Measurements from ENCODE around the gene ZNF541. TPM values are rescaled to one million over a fixed set of nuclear protein-coding genes. Genes with fewer than 3 reads are reported as not detected.

Gene ZNF541
- total RNA-seq, 4 donors from 2014 or later = 0.17 to 0.23 (median 0.19) TPM; not detected in 1

GRCh38 chr19:47549261-47549862, 23.6 kb downstream of the ZNF541 start:
- WGBS = 91% methylated on average over 12 of the region's 13 CpGs

GRCh38 chr19:47547199-47547598, 25.7 kb downstream of the ZNF541 start:
- intact Hi-C loops (cut with DNase I) = no loop called here
- peaks cover 0 to 37% (median 9%) of the 10 kb centered on the region in 4 donors for H3K27me3 ChIP-seq
- H3K9me3 ChIP-seq = no peaks in the 10 kb centered on the region
- no peaks in the 10 kb centered on the region for H3K36me3 ChIP-seq
- no peak overlapping the region for H3K4me3 ChIP-seq
- WGBS = 86% methylated on average over 1 of the region's 2 CpGs
- TF ChIP-seq CTCF (IDR thresholded peaks at IDR 0.05) (no peak), POLR2AphosphoS5 (IDR thresholded peaks at IDR 0.05) (no peak), POLR2A (IDR thresholded peaks at IDR 0.05; ENCODE audit: low read depth) (no peak), EP300 (IDR thresholded peaks at IDR 0.05) (no peak)
- no peak overlapping the region for H3K27ac ChIP-seq (replicated peaks in 1 of 4)
- no peak for DNase-seq (ENCODE audit: extremely low spot score)
- H3K4me1 ChIP-seq = peaks cover 0 to 18% (median 15%) of the 10 kb centered on the region in 4 donors

More at GRCh38 chr19:47549261-47549862, 23.6 kb downstream of the ZNF541 start:
- no peak for TF ChIP-seq EP300 (IDR thresholded peaks at IDR 0.05)
- no peak for TF ChIP-seq POLR2A (IDR thresholded peaks at IDR 0.05; ENCODE audit: low read depth)
- no peak for TF ChIP-seq CTCF (IDR thresholded peaks at IDR 0.05)
- TF ChIP-seq POLR2AphosphoS5 (IDR thresholded peaks at IDR 0.05) = no peak
- H3K4me1 ChIP-seq = peaks cover 0 to 12% (median 9%) of the 10 kb centered on the region in 4 donors
- H3K9me3 ChIP-seq = no peaks in the 10 kb centered on the region
- peaks cover 0 to 33% (median 9%) of the 10 kb centered on the region in 4 donors for H3K27me3 ChIP-seq
- no peak for DNase-seq (ENCODE audit: extremely low spot score)
- intact Hi-C loops (cut with DNase I) = no loop called here
- no peak overlapping the region for H3K4me3 ChIP-seq
- H3K27ac ChIP-seq (replicated peaks in 1 of 4) = no peak overlapping the region
- no peaks in the 10 kb centered on the region for H3K36me3 ChIP-seq

GRCh38 chr19:47545061-47545948, 27.6 kb downstream of the ZNF541 start:
- Histone ChIP-seq H3K4me1 (peaks cover 0 to 29% (median 24%) of the 10 kb centered on the region in 4 donors), H3K36me3 (no peaks in the 10 kb centered on the region), H3K27me3 (peaks cover 0 to 37% (median 9%) of the 10 kb centered on the region in 4 donors), H3K4me3 (peak overlapping the region; percentile 29 to 37 (median 32)), H3K27ac (replicated peaks in 1 of 4) (no peak overlapping the region), H3K9me3 (no peaks in the 10 kb centered on the region)
- 38% methylated on average over 10 of the region's 75 CpGs for WGBS
- intact Hi-C loops (cut with DNase I) = no loop called here
- no peak for DNase-seq (ENCODE audit: extremely low spot score)
- no peak for TF ChIP-seq EP300 (IDR thresholded peaks at IDR 0.05)
- TF ChIP-seq POLR2AphosphoS5 (IDR thresholded peaks at IDR 0.05) = no peak
- TF ChIP-seq POLR2A (IDR thresholded peaks at IDR 0.05; ENCODE audit: low read depth) = no peak
- no peak for TF ChIP-seq CTCF (IDR thresholded peaks at IDR 0.05)

- H3K4me1 ChIP-seq = peaks cover 0 to 29% (median 24%) of the 10 kb centered on the region in 4 donors
- TF ChIP-seq EP300 (IDR thresholded peaks at IDR 0.05) (no peak), POLR2AphosphoS5 (IDR thresholded peaks at IDR 0.05) (no peak), POLR2A (IDR thresholded peaks at IDR 0.05; ENCODE audit: low read depth) (no peak)
- no peak overlapping the region for H3K4me3 ChIP-seq
- WGBS = 95% methylated on average over 9 of the region's 22 CpGs
- DNase-seq (ENCODE audit: extremely low spot score) = no peak
- no peaks in the 10 kb centered on the region for H3K36me3 ChIP-seq
- H3K27ac ChIP-seq (replicated peaks in 1 of 4) = no peak overlapping the region
- H3K27me3 ChIP-seq = peaks cover 0 to 37% (median 9%) of the 10 kb centered on the region in 4 donors
- no peaks in the 10 kb centered on the region for H3K9me3 ChIP-seq
- intact Hi-C loops (cut with DNase I) = no loop called here
Measured at GRCh38 chr19:47544476-47544875, 28.5 kb downstream of the ZNF541 start.

DNA sequence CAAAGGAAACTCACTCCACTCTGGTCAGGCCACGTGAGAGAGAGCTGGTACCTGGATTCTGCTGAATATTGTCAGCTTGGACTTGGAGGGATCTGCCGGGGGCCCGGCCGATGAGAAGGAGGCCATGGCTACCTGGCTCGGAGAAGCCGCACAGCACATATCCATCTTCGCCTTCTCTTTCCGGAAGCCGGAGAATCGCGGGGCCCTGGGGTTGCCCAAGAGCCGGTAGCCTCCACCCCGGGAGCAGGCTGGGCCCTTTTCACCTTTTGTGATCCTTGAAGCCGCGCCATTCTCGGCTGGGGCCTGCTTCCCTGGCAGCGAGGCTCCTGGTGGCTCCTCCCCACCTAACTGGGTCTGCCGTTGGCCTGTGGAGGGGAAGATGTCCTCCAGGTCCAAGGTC, 28.9 kb downstream of the ZNF541 start:
- DNase-seq (ENCODE audit: extremely low spot score) = no peak
- Histone ChIP-seq H3K9me3 (no peaks in the 10 kb centered on the region), H3K4me1 (peaks cover 0 to 29% (median 24%) of the 10 kb centered on the region in 4 donors), H3K27me3 (peaks cover 0 to 37% (median 9%) of the 10 kb centered on the region in 4 donors), H3K27ac (replicated peaks in 1 of 4) (no peak overlapping the region), H3K4me3 (no peak overlapping the region), H3K36me3 (no peaks in the 10 kb centered on the region)
- TF ChIP-seq POLR2AphosphoS5 (IDR thresholded peaks at IDR 0.05) = no peak
- TF ChIP-seq CTCF (IDR thresholded peaks at IDR 0.05) = no peak
- no peak for TF ChIP-seq POLR2A (IDR thresholded peaks at IDR 0.05; ENCODE audit: low read depth)
- intact Hi-C loops (cut with DNase I) = no loop called here
- 94% methylated on average over 13 of the region's 18 CpGs for WGBS
